ENCODE data around the gene DCAF8.

The DCAF8 gene

GRCh38 chr1:160225345-160225744 lies 37.0 kb downstream of the DCAF8 start:
- H3K27me3 Mint-ChIP-seq = no peaks in the 10 kb centered on the region
- DNase-seq = no peak
- no peaks in the 10 kb centered on the region for H3K9me3 Mint-ChIP-seq
- H3K27ac Mint-ChIP-seq = peak overlapping the region; percentile 20
- peaks cover 66% of the 10 kb centered on the region for H3K36me3 Mint-ChIP-seq (ENCODE audit: low read depth)
- no peak overlapping the region for H3K4me3 Mint-ChIP-seq
- no peaks in the 10 kb centered on the region for H3K4me1 Mint-ChIP-seq (ENCODE audit: low read depth)

- Mint-ChIP-seq H3K9me3 (no peaks in the 10 kb centered on the region), H3K27me3 (no peaks in the 10 kb centered on the region), H3K4me3 (no peak overlapping the region), H3K4me1 (ENCODE audit: low read depth) (no peaks in the 10 kb centered on the region), H3K36me3 (ENCODE audit: low read depth) (peaks cover 66% of the 10 kb centered on the region), H3K27ac (no peak overlapping the region)
- no peak for DNase-seq
Measured at GRCh38 chr1:160224606-160225005, 37.7 kb downstream of the DCAF8 start.

- Mint-ChIP-seq H3K27ac (peak overlapping the region; percentile 23), H3K27me3 (no peaks in the 10 kb centered on the region), H3K4me1 (ENCODE audit: low read depth) (no peaks in the 10 kb centered on the region), H3K4me3 (no peak overlapping the region), H3K9me3 (no peaks in the 10 kb centered on the region), H3K36me3 (ENCODE audit: low read depth) (peaks cover 70% of the 10 kb centered on the region)
- no peak for DNase-seq
Measured at GRCh38 chr1:160222546-160222945, 39.8 kb downstream of the DCAF8 start.

GRCh38 chr1:160221089-160221488 lies 41.3 kb downstream of the DCAF8 start:
- DNase-seq = no peak
- peaks cover 83% of the 10 kb centered on the region for H3K36me3 Mint-ChIP-seq (ENCODE audit: low read depth)
- no peaks in the 10 kb centered on the region for H3K9me3 Mint-ChIP-seq
- H3K4me1 Mint-ChIP-seq (ENCODE audit: low read depth) = no peaks in the 10 kb centered on the region
- no peaks in the 10 kb centered on the region for H3K27me3 Mint-ChIP-seq
- H3K27ac Mint-ChIP-seq = no peak overlapping the region
- H3K4me3 Mint-ChIP-seq = no peak overlapping the region

GRCh38 chr1:160220301-160220700 lies 42.0 kb downstream of the DCAF8 start:
- peaks cover 91% of the 10 kb centered on the region for H3K36me3 Mint-ChIP-seq (ENCODE audit: low read depth)
- H3K27ac Mint-ChIP-seq = peak overlapping the region; percentile 24

GRCh38 chr1:160219062-160219929 lies 43.1 kb downstream of the DCAF8 start:
- H3K27me3 Mint-ChIP-seq = no peaks in the 10 kb centered on the region
- no peaks in the 10 kb centered on the region for H3K9me3 Mint-ChIP-seq
- H3K27ac Mint-ChIP-seq = peak overlapping the region; percentile 48
- no peaks in the 10 kb centered on the region for H3K4me1 Mint-ChIP-seq (ENCODE audit: low read depth)
- H3K4me3 Mint-ChIP-seq = no peak overlapping the region
- DNase-seq = no peak
- H3K36me3 Mint-ChIP-seq (ENCODE audit: low read depth) = peaks cover 98% of the 10 kb centered on the region

More at GRCh38 chr1:160220301-160220700, 42.0 kb downstream of the DCAF8 start:
- DNase-seq = no peak
- Mint-ChIP-seq H3K9me3 (no peaks in the 10 kb centered on the region), H3K27me3 (no peaks in the 10 kb centered on the region), H3K4me1 (ENCODE audit: low read depth) (no peaks in the 10 kb centered on the region), H3K4me3 (no peak overlapping the region)

GRCh38 chr1:160217481-160218051 lies 44.8 kb downstream of the DCAF8 start:
- no peak for DNase-seq
- peaks cover 98% of the 10 kb centered on the region for H3K36me3 Mint-ChIP-seq (ENCODE audit: low read depth)
- H3K9me3 Mint-ChIP-seq = no peaks in the 10 kb centered on the region
- no peaks in the 10 kb centered on the region for H3K27me3 Mint-ChIP-seq
- no peaks in the 10 kb centered on the region for H3K4me1 Mint-ChIP-seq (ENCODE audit: low read depth)
- peak overlapping the region; percentile 68 for H3K27ac Mint-ChIP-seq
- no peak overlapping the region for H3K4me3 Mint-ChIP-seq

- Mint-ChIP-seq H3K27me3 (no peaks in the 10 kb centered on the region), H3K27ac (peak overlapping the region; percentile 42), H3K4me1 (ENCODE audit: low read depth) (no peaks in the 10 kb centered on the region), H3K9me3 (no peaks in the 10 kb centered on the region), H3K4me3 (no peak overlapping the region), H3K36me3 (ENCODE audit: low read depth) (peaks cover 98% of the 10 kb centered on the region)
- no peak for DNase-seq
Measured at GRCh38 chr1:160216301-160216700, 46.0 kb downstream of the DCAF8 start.

- Mint-ChIP-seq H3K4me3 (no peak overlapping the region), H3K4me1 (ENCODE audit: low read depth) (peaks cover 11% of the 10 kb centered on the region), H3K27ac (peak overlapping the region; percentile 42), H3K36me3 (ENCODE audit: low read depth) (peaks cover 98% of the 10 kb centered on the region), H3K9me3 (no peaks in the 10 kb centered on the region), H3K27me3 (no peaks in the 10 kb centered on the region)
- no peak for DNase-seq
Measured at GRCh38 chr1:160214481-160215140, 47.7 kb downstream of the DCAF8 start.

- no peak overlapping the region for H3K4me3 Mint-ChIP-seq
- DNase-seq = no peak
Measured at GRCh38 chr1:160211046-160211790, 51.1 kb downstream of the DCAF8 start.

GRCh38 chr1:160210561-160210960 lies 51.8 kb downstream of the DCAF8 start:
- H3K36me3 Mint-ChIP-seq (ENCODE audit: low read depth) = peaks cover 95% of the 10 kb centered on the region
- H3K9me3 Mint-ChIP-seq = no peaks in the 10 kb centered on the region
- peaks cover 46% of the 10 kb centered on the region for H3K4me1 Mint-ChIP-seq (ENCODE audit: low read depth)
- peak overlapping the region; percentile 79 for H3K27ac Mint-ChIP-seq
- DNase-seq = no peak
- H3K27me3 Mint-ChIP-seq = no peaks in the 10 kb centered on the region
- no peak overlapping the region for H3K4me3 Mint-ChIP-seq

More at GRCh38 chr1:160211046-160211790, 51.1 kb downstream of the DCAF8 start:
- Mint-ChIP-seq H3K36me3 (ENCODE audit: low read depth) (peaks cover 99% of the 10 kb centered on the region), H3K9me3 (no peaks in the 10 kb centered on the region), H3K4me1 (ENCODE audit: low read depth) (peaks cover 43% of the 10 kb centered on the region), H3K27me3 (no peaks in the 10 kb centered on the region), H3K27ac (peak overlapping the region; percentile 79)

GRCh38 chr1:160209321-160210046 lies 52.9 kb downstream of the DCAF8 start:
- Mint-ChIP-seq H3K27me3 (no peaks in the 10 kb centered on the region), H3K4me1 (ENCODE audit: low read depth) (peaks cover 50% of the 10 kb centered on the region), H3K27ac (peak overlapping the region; percentile 79), H3K36me3 (ENCODE audit: low read depth) (peaks cover 86% of the 10 kb centered on the region), H3K4me3 (no peak overlapping the region), H3K9me3 (no peaks in the 10 kb centered on the region)
- no peak for DNase-seq

- Mint-ChIP-seq H3K4me1 (ENCODE audit: low read depth) (peaks cover 57% of the 10 kb centered on the region), H3K36me3 (ENCODE audit: low read depth) (peaks cover 78% of the 10 kb centered on the region), H3K4me3 (no peak overlapping the region)
Measured at GRCh38 chr1:160208557-160209320, 53.6 kb downstream of the DCAF8 start.

More at GRCh38 chr1:160208557-160209320, 53.6 kb downstream of the DCAF8 start:
- H3K27ac Mint-ChIP-seq = peak overlapping the region; percentile 79
- no peak for DNase-seq
- H3K27me3 Mint-ChIP-seq = no peaks in the 10 kb centered on the region
- no peaks in the 10 kb centered on the region for H3K9me3 Mint-ChIP-seq

Measured in activated T-cell treated with anti-CD3 and anti-CD28 coated beads, Interleukin-2, amount 50 U/mL, for 24 hours (primary cell).